ENCODE data around the gene AGPAT3.
"Not testable (repeated sequence)": the region's sequence is repeated elsewhere in the genome, so short reads cannot be mapped to it uniquely, and the experiment has no call there.

Gene AGPAT3

GRCh38 chr21:43835050-43835449 is 30.0 kb upstream of the AGPAT3 start:
- DNase-seq = no peak

DNA sequence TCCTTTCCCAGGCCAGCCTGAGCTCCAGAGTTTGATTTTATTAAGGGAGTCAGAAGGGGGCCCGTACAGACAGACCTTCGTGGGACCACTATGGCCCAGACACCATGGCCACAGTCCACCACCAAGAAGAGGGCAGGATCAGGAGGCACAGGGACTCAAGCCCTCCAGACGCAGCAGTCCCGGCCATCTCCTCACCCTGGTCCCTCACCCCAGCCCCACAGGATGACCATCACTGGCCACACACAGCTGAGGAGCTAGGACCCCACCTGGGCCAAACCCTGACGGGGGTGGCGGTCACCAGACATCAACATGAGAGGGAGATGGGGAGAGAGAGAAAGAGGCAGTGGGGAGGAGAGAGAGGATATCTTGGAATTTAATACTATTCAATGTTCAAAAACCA is 29.2 kb upstream of the AGPAT3 start:
- DNase-seq = no peak

DNA sequence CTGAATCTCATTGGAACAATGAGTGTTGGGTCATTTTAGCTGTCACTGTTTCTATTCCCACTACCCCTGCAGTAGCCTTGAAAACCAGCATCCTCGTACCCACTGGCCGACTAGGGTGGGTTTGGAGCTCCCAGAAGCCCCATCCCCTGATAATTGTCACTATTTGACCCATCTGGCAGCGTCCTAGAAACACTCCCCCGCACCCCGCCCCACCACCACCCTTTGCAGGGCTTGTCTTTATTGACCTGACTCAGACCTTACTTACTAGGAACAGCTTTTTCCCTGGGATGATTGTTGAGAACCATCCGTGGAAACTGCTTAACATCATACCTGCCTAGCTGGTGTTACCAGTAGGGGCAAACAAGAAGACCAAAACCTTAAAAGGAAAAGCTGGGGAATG is 28.4 kb upstream of the AGPAT3 start:
- no peak for DNase-seq

DNA sequence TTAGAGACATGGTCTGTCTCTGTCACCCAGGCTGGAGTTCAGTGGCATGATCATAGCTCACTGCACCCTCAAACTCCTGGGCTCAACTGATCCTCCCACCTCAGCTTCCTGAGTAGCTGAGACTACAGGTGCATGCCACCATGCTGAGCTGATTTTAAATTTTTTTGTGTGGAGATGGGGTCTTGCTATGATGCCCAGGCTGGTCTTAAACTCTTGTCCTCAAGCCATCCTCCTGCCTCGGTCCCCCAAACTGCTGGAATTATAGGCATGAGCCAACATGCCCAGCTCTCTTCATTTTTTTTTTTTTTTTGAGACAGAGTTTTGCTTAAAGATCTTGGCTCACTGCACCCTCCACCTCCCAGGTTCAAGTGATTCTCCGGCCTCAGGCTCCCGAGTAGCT is 24.8 kb upstream of the AGPAT3 start:
- no peak for DNase-seq

DNA sequence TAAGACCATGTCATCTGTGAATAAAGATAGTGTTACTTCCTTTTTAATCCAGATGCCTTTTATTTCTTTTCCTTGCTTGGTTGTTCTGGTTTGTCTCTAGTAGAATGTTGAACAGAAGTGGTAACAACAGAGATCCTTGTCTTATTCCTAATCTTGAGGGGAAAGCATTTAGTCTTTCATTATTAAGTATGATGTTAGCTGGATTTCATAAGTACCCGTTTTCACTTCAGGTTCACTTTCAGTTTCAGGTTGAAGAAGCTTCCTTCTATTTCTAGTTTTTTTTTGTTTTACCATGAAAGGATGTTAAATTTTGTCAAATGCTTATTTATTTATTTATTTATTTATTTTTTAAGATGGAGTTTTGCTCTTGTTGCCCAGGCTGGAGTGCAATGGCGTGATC is 22.3 kb upstream of the AGPAT3 start:
- peak; percentile 56 for DNase-seq

- not testable (repeated sequence) for DNase-seq
These were observed 20.1 kb upstream of the AGPAT3 start for GRCh38 chr21:43844906-43845305.

DNA sequence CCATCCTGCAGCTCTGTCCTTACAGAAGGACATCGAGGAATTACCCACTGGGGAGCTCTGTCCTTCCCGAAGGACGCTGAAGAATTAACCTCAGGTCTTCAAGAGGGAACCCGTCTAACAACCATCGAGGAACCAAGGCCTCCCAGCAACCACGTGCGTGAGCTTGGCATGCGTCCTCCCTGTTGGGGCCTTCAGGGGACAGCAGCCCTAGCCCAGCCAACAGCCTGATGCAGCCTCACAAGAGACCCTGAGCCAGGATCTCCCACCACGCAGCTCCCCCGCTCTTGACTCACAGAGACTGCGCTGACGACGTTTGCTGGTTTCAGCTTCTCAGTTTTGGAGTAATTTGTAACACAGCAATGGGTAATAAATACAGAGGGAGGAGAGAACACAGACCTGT is 19.6 kb upstream of the AGPAT3 start:
- no peak for DNase-seq

GRCh38 chr21:43846430-43846829 is 18.6 kb upstream of the AGPAT3 start:
- DNase-seq = no peak

DNA sequence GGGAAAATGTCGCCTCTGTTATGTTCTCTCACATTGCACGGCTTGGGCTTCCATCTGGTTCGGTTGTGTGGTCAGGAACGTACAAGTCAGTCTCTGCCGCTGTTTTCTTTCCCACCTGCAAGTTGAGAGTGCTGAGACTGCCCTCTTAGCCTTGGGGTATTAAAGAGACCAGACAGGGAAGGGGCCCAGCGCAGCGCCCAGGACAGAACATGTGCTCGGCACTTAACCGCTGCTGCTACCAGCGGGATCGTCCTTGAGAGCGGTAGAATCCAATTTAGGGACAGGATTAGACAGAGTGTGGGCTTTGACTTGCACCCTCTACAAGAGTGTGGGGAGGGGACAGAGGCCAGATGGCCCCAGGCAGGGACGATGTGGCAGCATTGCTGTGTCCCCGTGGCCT is 17.7 kb upstream of the AGPAT3 start:
- DNase-seq = no peak

GRCh38 chr21:43848771-43849170 is 16.3 kb upstream of the AGPAT3 start:
- no peak for DNase-seq

- no peak for DNase-seq
These were observed 15.3 kb upstream of the AGPAT3 start for GRCh38 chr21:43849532-43850299.

- DNase-seq = peak; percentile 19
These were observed 14.2 kb upstream of the AGPAT3 start for GRCh38 chr21:43850728-43851295.

- DNase-seq = no peak
These were observed 13.4 kb upstream of the AGPAT3 start for GRCh38 chr21:43851593-43851992.

GRCh38 chr21:43853851-43854772 is 10.9 kb upstream of the AGPAT3 start:
- no peak for DNase-seq

GRCh38 chr21:43854773-43855633 is 10.0 kb upstream of the AGPAT3 start:
- DNase-seq = peak; percentile 90

DNA sequence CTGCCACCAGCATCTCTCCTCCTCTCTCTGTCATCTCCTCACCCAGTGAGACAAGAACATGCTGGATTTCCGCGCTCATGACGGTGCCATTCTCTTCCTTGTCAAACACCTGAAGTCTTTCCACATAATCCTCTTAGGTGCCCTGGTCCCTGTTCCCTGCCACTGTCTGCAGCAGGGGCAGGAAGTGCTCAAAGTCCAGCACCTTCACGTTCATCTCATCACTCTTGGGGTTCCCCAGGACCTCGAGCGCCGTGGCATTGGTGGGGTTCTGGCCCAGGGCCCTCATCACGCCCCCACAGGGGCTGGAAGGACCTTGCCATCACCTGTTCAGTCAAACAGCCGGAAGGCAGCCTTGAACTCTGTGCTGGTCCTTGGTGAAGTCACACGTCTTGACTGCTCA is 9.1 kb upstream of the AGPAT3 start:
- no peak for DNase-seq

- no peak for DNase-seq
These were observed 6.0 kb upstream of the AGPAT3 start for GRCh38 chr21:43858806-43859648.

DNA sequence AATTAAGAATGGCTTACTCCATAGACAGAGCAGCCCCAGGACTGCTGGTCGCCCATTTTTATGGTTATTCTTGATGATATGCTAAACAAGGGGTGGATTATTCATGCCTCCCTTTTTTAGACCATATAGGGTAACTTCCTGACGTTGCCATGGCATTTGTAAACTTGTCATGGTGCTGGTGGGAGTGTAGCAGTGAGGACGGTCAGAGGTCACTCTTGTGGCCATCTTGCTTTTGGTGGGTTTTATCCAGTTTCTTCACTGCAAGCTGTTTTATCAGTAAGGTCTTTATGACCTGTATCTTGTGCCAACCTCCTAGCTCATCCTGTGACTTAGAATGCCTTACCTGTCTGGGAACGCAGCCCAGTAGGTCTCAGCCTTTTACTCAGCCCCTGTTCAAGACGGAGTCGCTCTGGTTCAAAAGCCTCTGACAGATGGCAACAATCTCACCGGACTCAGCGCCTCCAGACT is 5.2 kb upstream of the AGPAT3 start:
- DNase-seq = no peak

- no peak for DNase-seq
These were observed 3.3 kb upstream of the AGPAT3 start for GRCh38 chr21:43861706-43862105.

DNA sequence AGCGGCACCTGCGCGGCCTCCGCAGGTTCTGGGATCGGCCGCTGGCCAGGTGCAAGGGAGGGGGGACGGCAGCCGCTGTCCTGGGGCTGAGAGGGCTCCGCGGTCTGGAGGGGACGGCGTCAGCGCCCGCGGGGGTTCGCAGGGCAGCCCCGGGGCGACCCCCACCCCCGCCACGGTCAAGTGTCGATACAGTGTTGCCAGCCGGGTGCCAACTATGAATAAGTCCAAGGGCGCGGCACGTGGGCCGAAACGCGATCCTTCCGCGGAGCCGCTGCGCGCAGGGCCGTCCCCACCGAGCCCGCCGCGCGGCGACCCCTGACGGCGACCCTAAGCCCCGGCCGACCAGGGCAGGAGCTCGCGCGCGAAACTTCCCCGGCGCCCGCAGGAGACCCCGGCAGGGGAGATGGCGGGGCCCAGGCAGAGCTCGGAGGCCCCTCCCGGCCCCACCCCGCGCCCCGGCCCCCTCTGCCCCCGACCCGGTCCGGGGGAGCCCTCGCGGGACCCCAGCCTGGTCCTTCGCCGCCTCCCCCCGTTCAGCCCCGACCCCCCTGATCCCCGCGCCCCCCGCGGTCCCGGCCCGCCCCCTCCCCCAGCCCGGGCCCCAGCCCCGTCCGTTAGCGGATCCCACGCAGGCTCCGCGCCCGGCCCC is 586 bp upstream of the AGPAT3 start:
- peak; percentile 26 for DNase-seq

Measured in activated CD4-positive, alpha-beta T cell treated with anti-CD3 and anti-CD28 coated beads, Interleukin-10, Interleukin-2, amounts not matched to agents 100 ng/mL and 50 ng/mL, durations not matched to agents 16 hours and 8 hours (primary cell).